ENCODE data around the gene CKLF.

GRCh38 chr16:66539623-66540469 is 12.5 kb upstream of the CKLF start:
- TF ChIP-seq POLR2A (IDR thresholded peaks at IDR 0.05; ENCODE audit: low read depth, low read length) (no peak), POLR2AphosphoS5 (IDR thresholded peaks at IDR 0.05; ENCODE audit: low read depth, low read length) (no peak), TAF1 (IDR thresholded peaks at IDR 0.05; ENCODE audit: low read depth, low read length) (no peak), SPI1 (IDR thresholded peaks at IDR 0.05; ENCODE audit: low read depth, low read length) (no peak)
